HG03060 (cell line): ENCODE measurements around the gene SLC45A3.

Source experiments
- ATAC-seq: cut with Tn5 transposase; IDR thresholded peaks from one replicate; pipeline ENCODE4 v1.9.1; 2021; ENCODE audit warnings: low read depth, moderate number of reproducible peaks; ENCODE audit not compliant: unreplicated experiment

The SLC45A3 gene

GRCh38 chr1:205670611-205671430, 9.5 kb downstream of the SLC45A3 start:
- ATAC-seq = no peak

- no peak for ATAC-seq
Measured at GRCh38 chr1:205670150-205670446, 10.2 kb downstream of the SLC45A3 start.

GRCh38 chr1:205669341-205670149, 10.8 kb downstream of the SLC45A3 start:
- no peak for ATAC-seq

- ATAC-seq = no peak
Measured at GRCh38 chr1:205668951-205669340, 11.4 kb downstream of the SLC45A3 start.

GRCh38 chr1:205667909-205668643, 12.2 kb downstream of the SLC45A3 start:
- ATAC-seq = no peak

DNA sequence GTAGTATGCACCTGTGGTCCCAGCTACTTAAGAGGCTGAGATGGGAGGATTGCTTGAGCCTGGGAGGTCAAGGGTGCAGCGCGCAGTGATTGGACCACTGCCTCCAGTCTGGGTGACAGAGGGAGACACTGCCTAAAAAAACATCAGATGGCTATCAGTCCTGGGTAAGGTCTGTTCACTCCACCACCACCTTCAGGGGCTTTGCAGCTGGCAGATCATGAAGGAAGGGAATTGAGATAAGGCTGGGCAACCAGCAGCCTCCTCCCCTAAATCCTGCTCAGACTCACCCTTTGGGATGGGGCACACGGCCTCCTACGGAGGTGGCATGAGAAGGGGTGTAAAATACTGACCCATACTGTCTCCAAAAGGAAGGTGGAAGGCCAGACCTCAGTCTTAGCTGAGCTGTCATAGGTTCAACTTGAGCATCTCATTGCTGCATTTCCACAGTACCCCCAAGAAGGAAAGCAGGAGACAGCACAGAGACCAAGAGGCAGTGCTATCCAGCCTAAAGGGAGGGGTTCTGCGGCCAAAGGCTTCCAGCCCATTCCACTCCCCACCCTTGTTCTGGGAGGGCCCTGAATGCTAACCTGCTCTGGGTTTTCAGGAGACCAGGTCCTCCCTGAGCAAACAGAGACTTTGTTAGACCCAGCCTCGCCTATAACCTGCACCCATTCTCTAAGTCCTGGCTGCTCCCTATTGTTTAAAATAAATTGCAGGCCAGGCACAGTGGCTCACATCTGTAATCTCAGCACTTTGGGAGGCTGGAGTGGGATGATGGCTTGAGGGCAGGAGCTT, 13.7 kb downstream of the SLC45A3 start:
- no peak for ATAC-seq

GRCh38 chr1:205665201-205666045, 14.9 kb downstream of the SLC45A3 start:
- ATAC-seq = no peak

- ATAC-seq = no peak
Measured at GRCh38 chr1:205664399-205665017, 15.8 kb downstream of the SLC45A3 start.

- no peak for ATAC-seq
Measured at GRCh38 chr1:205663286-205663936, 16.9 kb downstream of the SLC45A3 start.

DNA sequence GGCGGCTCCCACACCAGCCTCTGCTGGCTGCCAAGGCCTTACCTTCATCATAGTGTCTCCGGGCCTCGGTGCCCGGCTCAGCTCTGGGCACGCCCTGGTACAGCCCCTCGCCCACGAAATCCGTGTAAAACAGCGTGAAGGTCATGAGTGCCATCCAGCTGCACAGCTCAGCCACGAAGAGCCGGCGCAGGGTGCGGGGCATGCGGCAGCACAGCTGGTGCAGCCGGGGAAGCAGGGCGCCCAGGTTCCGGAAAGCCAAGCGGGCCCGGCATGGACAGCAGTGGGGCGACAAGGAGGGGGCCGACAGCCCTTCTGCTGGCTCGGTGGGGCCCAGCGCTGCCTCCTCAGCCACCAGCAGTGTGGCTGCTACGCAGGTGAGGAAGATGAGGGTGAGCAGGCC, 17.5 kb downstream of the SLC45A3 start:
- ATAC-seq = no peak

GRCh38 chr1:205662135-205662738, 18.1 kb downstream of the SLC45A3 start:
- ATAC-seq = no peak

DNA sequence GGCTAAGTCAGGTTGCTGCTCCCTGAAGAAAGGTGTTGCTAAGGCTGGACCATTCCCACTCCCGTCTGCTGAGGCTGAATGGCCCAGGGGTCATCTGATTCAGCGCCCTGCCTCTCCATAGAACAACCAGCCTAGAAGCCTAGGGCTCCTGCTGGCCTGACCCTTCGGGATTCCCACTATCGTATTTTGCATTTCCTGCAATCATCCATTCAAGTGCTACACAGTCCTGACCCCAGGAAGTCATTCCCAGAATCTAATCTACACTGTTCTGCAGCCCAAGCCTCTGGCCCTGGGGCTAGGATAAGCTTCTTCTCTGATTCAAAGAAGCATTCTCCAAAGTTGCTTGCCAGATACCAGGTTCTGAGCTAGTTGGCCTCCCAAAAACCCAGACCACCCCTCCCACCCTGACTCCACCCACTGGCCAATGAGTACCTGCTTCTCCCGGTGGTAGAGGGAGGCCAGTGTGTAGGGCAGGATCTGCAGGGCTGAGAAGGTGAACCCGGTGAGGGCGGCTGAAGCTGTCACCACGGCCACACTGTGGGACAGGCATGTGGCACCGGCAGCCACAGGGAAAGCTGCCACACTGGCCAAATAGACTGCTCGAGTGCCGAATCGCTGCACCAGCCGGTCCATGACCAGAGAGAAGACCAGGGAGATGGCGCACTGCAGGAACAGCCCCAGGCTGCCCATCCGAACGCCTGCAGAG, 18.7 kb downstream of the SLC45A3 start:
- no peak for ATAC-seq

GRCh38 chr1:205660361-205660760, 19.9 kb downstream of the SLC45A3 start:
- no peak for ATAC-seq

- ATAC-seq = peak; percentile 80
Measured at GRCh38 chr1:205658943-205659581, 21.2 kb downstream of the SLC45A3 start.

GRCh38 chr1:205656236-205656635, 24.1 kb downstream of the SLC45A3 start:
- no peak for ATAC-seq

GRCh38 chr1:205652984-205653383, 27.3 kb downstream of the SLC45A3 start:
- ATAC-seq = no peak

GRCh38 chr1:205650241-205650640, 30.1 kb downstream of the SLC45A3 start:
- ATAC-seq = no peak
